Thymus (tissue), 11 donors: Measurements from ENCODE around the gene PEMT. TPM values are rescaled to one million over a fixed set of nuclear protein-coding genes. Genes with fewer than 3 reads are reported as not detected.

Experiments
- DNase-seq, 9 donors: peaks; one replicate each; pipeline ENCODE4 v3.0.0-alpha.2; 2013; ENCODE audit warnings: low spot score in 9 of 9, low read depth in 6 of 9, missing footprints in 1 of 9
- H3K27ac ChIP-seq, 2 donors: one replicate each; pipeline ENCODE4 v1.5.1; 2013; ENCODE audit warnings: control low read depth in 1 of 2, low read depth in 1 of 2, low read length in 1 of 2, mild to moderate bottlenecking in 1 of 2, moderate library complexity in 1 of 2
- H3K27me3 ChIP-seq, 2 donors: one replicate each; pipeline ENCODE4 v1.5.1; 2013; ENCODE audit warnings: low read length in 1 of 2; ENCODE audit not compliant: control insufficient read depth in 2 of 2, insufficient read depth in 1 of 2
- H3K36me3 ChIP-seq, 2 donors: one replicate each; pipeline ENCODE4 v1.5.1; 2013; ENCODE audit warnings: low read length in 1 of 2, mild to moderate bottlenecking in 1 of 2, moderate library complexity in 1 of 2; ENCODE audit not compliant: control insufficient read depth in 2 of 2, insufficient read depth in 2 of 2
- H3K4me1 ChIP-seq, 2 donors: one replicate each; pipeline ENCODE4 v1.5.1; 2013; ENCODE audit warnings: low read length in 2 of 2; ENCODE audit not compliant: control insufficient read depth in 2 of 2, insufficient read depth in 2 of 2
- H3K4me3 ChIP-seq, 2 donors: one replicate each; pipeline ENCODE4 v1.5.1; 2013; ENCODE audit warnings: low read length in 2 of 2, control low read depth in 1 of 2, mild to moderate bottlenecking in 1 of 2
- H3K9me3 ChIP-seq, 2 donors: one replicate each; pipeline ENCODE4 v1.5.1; 2013; ENCODE audit warnings: low read length in 1 of 2, mild to moderate bottlenecking in 1 of 2; ENCODE audit not compliant: control insufficient read depth in 2 of 2, insufficient read depth in 1 of 2
- WGBS: extraction: QIAGEN DNeasy Blood & Tissue Kit; methylation state at CpG from one replicate; pipeline ENCODE4 v1.1.7; 2013; 5-methylcytosine and 5-hydroxymethylcytosine counted together
- polyA plus RNA-seq: library from polyadenylated mRNA; stranded (reverse); fragments of 200-250 nt; gene quantifications from one replicate; pipeline ENCODE4 v1.2.3, GENCODE V29; 2013
- total RNA-seq: library from RNA; stranded (reverse); fragments of 120-200 nt; gene quantifications from one replicate; pipeline ENCODE4 v1.2.4, GENCODE V29; 2013
- donor health status: healthy.

PEMT gene
- total and polyA plus RNA-seq, 2 donors, result 14.1 to 67.8 TPM

GRCh38 chr17:17560167-17560566, 31.3 kb downstream of the PEMT start:
- peaks cover 3 to 12% of the 10 kb centered on the region in 2 donors for H3K4me1 ChIP-seq
- H3K9me3 ChIP-seq, result no peaks in the 10 kb centered on the region
- peaks cover 0 to 3% of the 10 kb centered on the region in 2 donors for H3K36me3 ChIP-seq
- H3K4me3 ChIP-seq, result no peak overlapping the region
- no peaks in the 10 kb centered on the region for H3K27me3 ChIP-seq
- no peak for DNase-seq
- WGBS, result 95% methylated on average over 10 of the region's 10 CpGs
- H3K27ac ChIP-seq, result no peak overlapping the region

- no peak for DNase-seq
- Histone ChIP-seq H3K27ac (no peak overlapping the region), H3K4me3 (no peak overlapping the region), H3K9me3 (peaks cover 0 to under 1% of the 10 kb centered on the region in 2 donors), H3K4me1 (peaks cover 0 to 4% of the 10 kb centered on the region in 2 donors), H3K27me3 (no peaks in the 10 kb centered on the region), H3K36me3 (peaks cover 0 to 3% of the 10 kb centered on the region in 2 donors)
- WGBS, result 94% methylated on average over 8 of the region's 8 CpGs
Observed at GRCh38 chr17:17559164-17559563, 32.3 kb downstream of the PEMT start.

- no peaks in the 10 kb centered on the region for H3K27me3 ChIP-seq
- H3K36me3 ChIP-seq, result peaks cover 0 to 3% of the 10 kb centered on the region in 2 donors
- WGBS, result 97% methylated on average over 8 of the region's 8 CpGs
- H3K4me3 ChIP-seq, result no peak overlapping the region
- H3K4me1 ChIP-seq, result peaks cover 0 to 4% of the 10 kb centered on the region in 2 donors
- peaks cover 0 to 6% of the 10 kb centered on the region in 2 donors for H3K9me3 ChIP-seq
- DNase-seq, result no peak
- H3K27ac ChIP-seq, result no peak overlapping the region
Observed at GRCh38 chr17:17558431-17558830, 33.1 kb downstream of the PEMT start.

GRCh38 chr17:17557796-17558195, 33.7 kb downstream of the PEMT start:
- peaks cover 0 to 4% of the 10 kb centered on the region in 2 donors for H3K4me1 ChIP-seq

GRCh38 chr17:17556671-17557070, 34.8 kb downstream of the PEMT start:
- no peak overlapping the region for H3K27ac ChIP-seq
- H3K4me1 ChIP-seq, result peaks cover 0 to 4% of the 10 kb centered on the region in 2 donors
- 98% methylated on average over 4 of the region's 4 CpGs for WGBS
- H3K9me3 ChIP-seq, result peaks cover 0 to 6% of the 10 kb centered on the region in 2 donors
- no peaks in the 10 kb centered on the region for H3K27me3 ChIP-seq
- no peak for DNase-seq
- H3K4me3 ChIP-seq, result no peak overlapping the region
- H3K36me3 ChIP-seq, result peaks cover 0 to 3% of the 10 kb centered on the region in 2 donors

More at GRCh38 chr17:17557796-17558195, 33.7 kb downstream of the PEMT start:
- no peak for DNase-seq
- Histone ChIP-seq H3K27ac (no peak overlapping the region), H3K4me3 (no peak overlapping the region), H3K9me3 (peaks cover 0 to 6% of the 10 kb centered on the region in 2 donors), H3K36me3 (peaks cover 0 to 3% of the 10 kb centered on the region in 2 donors), H3K27me3 (no peaks in the 10 kb centered on the region)
- 96% methylated on average over 9 of the region's 9 CpGs for WGBS

GRCh38 chr17:17555906-17556305, 35.6 kb downstream of the PEMT start:
- Histone ChIP-seq H3K27ac (no peak overlapping the region), H3K9me3 (peaks cover 0 to 6% of the 10 kb centered on the region in 2 donors), H3K4me3 (no peak overlapping the region), H3K36me3 (peaks cover 0 to 3% of the 10 kb centered on the region in 2 donors), H3K27me3 (no peaks in the 10 kb centered on the region), H3K4me1 (peaks cover 0 to 6% of the 10 kb centered on the region in 2 donors)
- no peak for DNase-seq
- 98% methylated on average over 8 of the region's 8 CpGs for whole genome bisulfite sequencing

GRCh38 chr17:17555151-17555550, 36.4 kb downstream of the PEMT start:
- DNase-seq, result no peak
- WGBS, result 97% methylated on average over 9 of the region's 9 CpGs

GRCh38 chr17:17554266-17554665, 37.2 kb downstream of the PEMT start:
- Histone ChIP-seq H3K4me1 (peaks cover 0 to 6% of the 10 kb centered on the region in 2 donors), H3K9me3 (peaks cover 0 to 6% of the 10 kb centered on the region in 2 donors), H3K36me3 (peaks cover 0 to 3% of the 10 kb centered on the region in 2 donors), H3K27me3 (no peaks in the 10 kb centered on the region), H3K27ac (no peak overlapping the region), H3K4me3 (no peak overlapping the region)
- no peak for DNase-seq
- 97% methylated on average over 17 of the region's 17 CpGs for WGBS

More at GRCh38 chr17:17555151-17555550, 36.4 kb downstream of the PEMT start:
- H3K9me3 ChIP-seq, result peaks cover 0 to 6% of the 10 kb centered on the region in 2 donors
- no peak overlapping the region for H3K4me3 ChIP-seq
- H3K27me3 ChIP-seq, result no peaks in the 10 kb centered on the region
- no peak overlapping the region for H3K27ac ChIP-seq
- H3K36me3 ChIP-seq, result peaks cover 0 to 3% of the 10 kb centered on the region in 2 donors
- H3K4me1 ChIP-seq, result peaks cover 0 to 6% of the 10 kb centered on the region in 2 donors

GRCh38 chr17:17553217-17554195, 38.0 kb downstream of the PEMT start:
- no peaks in the 10 kb centered on the region for H3K27me3 ChIP-seq
- H3K9me3 ChIP-seq, result peaks cover 0 to 6% of the 10 kb centered on the region in 2 donors
- no peak overlapping the region for H3K4me3 ChIP-seq
- no peak overlapping the region for H3K27ac ChIP-seq
- 97% methylated on average over 30 of the region's 30 CpGs for WGBS
- H3K36me3 ChIP-seq, result peaks cover 0 to 3% of the 10 kb centered on the region in 2 donors
- H3K4me1 ChIP-seq, result peaks cover 0 to 6% of the 10 kb centered on the region in 2 donors
- no peak for DNase-seq
